HCT116 (cell line): Measurements from ENCODE around the gene TPK1. TPM values are rescaled to one million over a fixed set of nuclear protein-coding genes. Genes with fewer than 3 reads are reported as not detected.

Experiments
- ATAC-seq: fragments of 200-7000 bp; cut with Tn5 transposase; 2 replicates; pipeline ENCODE4 v1.9.1; 2020; ENCODE audit warnings: mild to moderate bottlenecking, moderate library complexity
- BruUV-seq: library from RNA; stranded (reverse); fragments of 400-500 nt; replicated peaks from 2 replicates; lab custom pipeline; 2021; lab: Mats Ljungman, UMichigan
- CTCF ChIA-PET: fragments of 300-600 bp; sonication (Branson Sonifier 250); formaldehyde crosslinking; loops from one replicate; lab custom pipeline; 2021; ENCODE audit warnings: antibody characterized with exemption; lab: Charles Lee
- POLR2A ChIA-PET: fragments of 300-600, 350-600 bp; sonication (Branson Sonifier 250); formaldehyde crosslinking; loops from one replicate; lab custom pipeline; 2021; ENCODE audit warnings: antibody characterized with exemption; lab: Charles Lee
- RAD21 ChIA-PET, 2 experiments: fragments of 300-600 bp; sonication (Branson Sonifier 250); formaldehyde crosslinking; loops; one replicate each; lab custom pipeline; 2023; ENCODE audit warnings: low total read pairs in 2 of 2; ENCODE audit not compliant: uncharacterized antibody in 2 of 2, unreplicated experiment in 2 of 2, low non-redundant PET in 1 of 2; lab: Charles Lee
- DNase-seq: peaks from one replicate; pipeline ENCODE4 v3.0.0-alpha.2; 2010; ENCODE audit warnings: low read depth, low spot score
- H2AFZ ChIP-seq: fragments of 200-600 bp; shearing (Covaris generic), sonication (generic); 2 replicates; pipeline ENCODE4 v1.6.1; 2017; ENCODE audit warnings: low read depth, mixed run types, mixed read lengths, antibody characterized with exemption, low read length; ENCODE audit not compliant: poor library complexity, severe bottlenecking
- H3K27ac ChIP-seq: 2 replicates; pipeline ENCODE4 v1.5.1; 2012; ENCODE audit warnings: low read depth, low read length
- H3K27me3 ChIP-seq: fragments of 200-600 bp; sonication (generic); 2 replicates; pipeline ENCODE4 v1.6.1; 2016; ENCODE audit warnings: mixed run types, low read length, mixed read lengths; ENCODE audit not compliant: insufficient read depth
- H3K36me3 ChIP-seq, 2 experiments: fragments of 200-500 bp in 1 of 2; fragments of 200-600 bp in 1 of 2; sonication (Bioruptor generic) in 1 of 2; sonication (generic) in 1 of 2; 2 replicates each; pipeline versions ENCODE4 v1.5.1 to v1.6.1; 2014 to 2016; ENCODE audit warnings: low read length in 2 of 2, inconsistent platforms in 1 of 2, mixed read lengths in 1 of 2, mixed run types in 1 of 2; ENCODE audit not compliant: insufficient read depth in 2 of 2, control insufficient read depth in 1 of 2
- H3K4me1 ChIP-seq, 2 experiments: fragments of 200-600 bp in 1 of 2; sonication (generic) in 1 of 2; 2 replicates each; pipeline versions ENCODE4 v1.5.1 to v1.6.1; 2012 to 2017; ENCODE audit warnings: low read length in 2 of 2, inconsistent platforms in 1 of 2, mild to moderate bottlenecking in 1 of 2, mixed read lengths in 1 of 2, mixed run types in 1 of 2, moderate library complexity in 1 of 2; ENCODE audit not compliant: insufficient read depth in 2 of 2, control insufficient read depth in 1 of 2
- H3K4me2 ChIP-seq: fragments of 200-600 bp; sonication (generic); 2 replicates; pipeline ENCODE4 v1.6.1; 2017; ENCODE audit warnings: mixed run types, low read length, mixed read lengths
- H3K4me3 ChIP-seq, 2 experiments: fragments of 200-600 bp in 1 of 2; sonication (generic) in 1 of 2; replicated peaks in 1 of 2; 2 replicates each; pipeline ENCODE4 v1.5.1; 2011 to 2016; ENCODE audit warnings: low read length in 2 of 2, control low read depth in 1 of 2, low read depth in 1 of 2, mild to moderate bottlenecking in 1 of 2, mixed read lengths in 1 of 2, mixed run types in 1 of 2
- H3K79me2 ChIP-seq: fragments of 200-600 bp; sonication (generic); 2 replicates; pipeline ENCODE4 v1.6.1; 2017; ENCODE audit warnings: mild to moderate bottlenecking, mixed run types, low read length, moderate library complexity, mixed read lengths; ENCODE audit not compliant: insufficient read depth
- H3K9ac ChIP-seq: fragments of 200-600 bp; sonication (generic); 2 replicates; pipeline ENCODE4 v1.6.1; 2016; ENCODE audit warnings: low read length, mixed read lengths
- H3K9me2 ChIP-seq: fragments of 200-600 bp; sonication (generic), shearing (Covaris generic); 2 replicates; pipeline ENCODE4 v1.6.1; 2017; ENCODE audit warnings: mixed run types, mild to moderate bottlenecking, moderate library complexity; ENCODE audit not compliant: insufficient read depth
- H3K9me3 ChIP-seq, 2 experiments: fragments of 200-500 bp in 1 of 2; fragments of 200-600 bp in 1 of 2; sonication (Bioruptor generic) in 1 of 2; sonication (generic) in 1 of 2; 2 replicates each; pipeline ENCODE4 v1.6.1; 2014 to 2017; ENCODE audit warnings: low read length in 2 of 2, mixed read lengths in 2 of 2, inconsistent platforms in 1 of 2, low read depth in 1 of 2, mild to moderate bottlenecking in 1 of 2, mixed run types in 1 of 2, moderate library complexity in 1 of 2; ENCODE audit not compliant: control insufficient read depth in 1 of 2, insufficient read depth in 1 of 2
- H4K20me1 ChIP-seq: fragments of 200-600 bp; sonication (generic), shearing (Covaris generic); 2 replicates; pipeline ENCODE4 v1.6.1; 2017; ENCODE audit warnings: mixed run types, mild to moderate bottlenecking, moderate library complexity; ENCODE audit not compliant: insufficient read depth
- CBX3 ChIP-seq: IDR thresholded peaks from 2 replicates; pipeline ENCODE4 v1.6.1; 2012; ENCODE audit warnings: low read depth
- CEBPB ChIP-seq: IDR thresholded peaks from 2 replicates; pipeline ENCODE4 v1.6.1; 2012; ENCODE audit warnings: low read depth
- ELF1 ChIP-seq: IDR thresholded peaks from 2 replicates; pipeline ENCODE4 v1.6.1; 2012; ENCODE audit warnings: low read depth, borderline replicate concordance
- EZH2 ChIP-seq: fragments of 200-600 bp; sonication (generic); IDR thresholded peaks from 2 replicates; pipeline ENCODE4 v1.6.1; 2017; ENCODE audit warnings: antibody characterized with exemption, mixed run types
- EZH2phosphoT487 ChIP-seq: fragments of 200-600 bp; IDR thresholded peaks from 2 replicates; pipeline ENCODE4 v1.6.1; 2018; ENCODE audit warnings: antibody characterized with exemption, borderline replicate concordance
- FOSL1 ChIP-seq: IDR thresholded peaks from 2 replicates; pipeline ENCODE4 v1.6.1; 2012; ENCODE audit warnings: low read depth
- POLR2AphosphoS5 ChIP-seq: IDR thresholded peaks from 2 replicates; pipeline ENCODE4 v1.6.1; 2011; ENCODE audit warnings: mild to moderate bottlenecking, low read depth, low read length, moderate library complexity
- RAD21 ChIP-seq: IDR thresholded peaks from 2 replicates; pipeline ENCODE4 v1.6.1; 2012; ENCODE audit warnings: low read depth, mild to moderate bottlenecking
- SIN3A ChIP-seq: IDR thresholded peaks from 2 replicates; pipeline ENCODE4 v1.6.1; 2012; ENCODE audit warnings: low read depth
- SP1 ChIP-seq: IDR thresholded peaks from 2 replicates; pipeline ENCODE4 v1.6.1; 2012; ENCODE audit warnings: low read depth
- SRF ChIP-seq: IDR thresholded peaks from 2 replicates; pipeline ENCODE4 v1.6.1; 2012; ENCODE audit warnings: low read depth
- ZBTB33 ChIP-seq: IDR thresholded peaks from 2 replicates; pipeline ENCODE4 v1.6.1; 2011; ENCODE audit warnings: mild to moderate bottlenecking, low read length, moderate library complexity; ENCODE audit not compliant: insufficient replicate concordance; ENCODE audit errors: extremely low read depth
- ZNF274 ChIP-seq: fragments of 200-500 bp; sonication (Bioruptor generic); IDR thresholded peaks from 2 replicates; pipeline ENCODE4 v1.6.1; 2014; ENCODE audit warnings: mild to moderate bottlenecking, low read depth, low read length, inconsistent platforms
- intact Hi-C: fragments of 100-400 bp; cut with micrococcal nuclease; formaldehyde crosslinking; loops from 2 replicates; pipeline ENCODE4 v1.10.0; 2022
- total RNA-seq: library from RNA; stranded (reverse); gene quantifications from one replicate; pipeline ENCODE4 v1.2.1, GENCODE V29; 2021; ENCODE audit not compliant: unreplicated experiment

TPK1 gene
- total RNA-seq, 1 experiment from 2014 or later = 5.4 TPM

GRCh38 chr7:144653449-144653848 lies 182.4 kb downstream of the TPK1 start:
- ChIA-PET POLR2A (no interaction called here), RAD21 (no interaction called here), CTCF (no interaction called here)
- Histone ChIP-seq H3K4me1 (no peaks in the 10 kb centered on the region), H3K27ac (no peak overlapping the region), H3K9me3 (no peaks in the 10 kb centered on the region), H3K36me3 (no peaks in the 10 kb centered on the region), H2AFZ (no peak overlapping the region), H4K20me1 (no peaks in the 10 kb centered on the region), H3K9ac (no peak overlapping the region), H3K27me3 (no peaks in the 10 kb centered on the region), H3K4me2 (no peak overlapping the region), H3K9me2 (no peaks in the 10 kb centered on the region), H3K79me2 (no peaks in the 10 kb centered on the region), H3K4me3 (no peak overlapping the region)
- DNase-seq (no peak), ATAC-seq (no peak)
- intact Hi-C loops = no loop called here
- BruUV-seq = no TSS peak
- TF ChIP-seq CEBPB (no peak), SIN3A (no peak), SRF (no peak), POLR2AphosphoS5 (no peak), RAD21 (no peak), EZH2phosphoT487 (no peak), EZH2 (no peak), FOSL1 (no peak), ELF1 (no peak), CBX3 (no peak)

GRCh38 chr7:144650439-144650838 lies 185.4 kb downstream of the TPK1 start:
- POLR2A ChIA-PET = no interaction called here
- Histone ChIP-seq H3K9ac (no peak overlapping the region), H3K27me3 (no peaks in the 10 kb centered on the region), H3K4me3 (no peak overlapping the region), H3K36me3 (no peaks in the 10 kb centered on the region), H3K4me1 (no peaks in the 10 kb centered on the region), H3K4me2 (no peak overlapping the region), H3K9me3 (no peaks in the 10 kb centered on the region), H2AFZ (no peak overlapping the region), H3K27ac (no peak overlapping the region), H3K9me2 (no peaks in the 10 kb centered on the region), H4K20me1 (no peaks in the 10 kb centered on the region), H3K79me2 (no peaks in the 10 kb centered on the region)
- CTCF ChIA-PET = no interaction called here
- no TSS peak for BruUV-seq
- ATAC-seq (no peak), DNase-seq (no peak)
- intact Hi-C loops = no loop called here
- RAD21 ChIA-PET = no interaction called here
- TF ChIP-seq EZH2phosphoT487 (no peak), POLR2AphosphoS5 (no peak), SRF (no peak), SP1 (no peak), CEBPB (no peak), ZNF274 (no peak), ZBTB33 (no peak), EZH2 (no peak)
